Fibroblast of lung (primary cell): ENCODE measurements around the gene SEC61A1.

Source experiments
- EZH2 ChIP-seq: IDR thresholded peaks from 2 replicates; pipeline ENCODE4 v1.5.1; 2012; ENCODE audit warnings: low read length, control low read depth, mild to moderate bottlenecking; ENCODE audit errors: missing control alignments
- TF ChIP-seq, protein P1 (sequence below), 2 donors: IDR thresholded peaks in 1 of 2; conservative IDR thresholded peaks in 1 of 2; 1 replicate in 1 of 2; 2 replicates in 1 of 2; pipeline ENCODE4 v1.5.1; 2011 to 2012; ENCODE audit warnings: low read length in 2 of 2, control low read depth in 1 of 2, inconsistent platforms in 1 of 2, low read depth in 1 of 2, mild to moderate bottlenecking in 1 of 2

DNA sequence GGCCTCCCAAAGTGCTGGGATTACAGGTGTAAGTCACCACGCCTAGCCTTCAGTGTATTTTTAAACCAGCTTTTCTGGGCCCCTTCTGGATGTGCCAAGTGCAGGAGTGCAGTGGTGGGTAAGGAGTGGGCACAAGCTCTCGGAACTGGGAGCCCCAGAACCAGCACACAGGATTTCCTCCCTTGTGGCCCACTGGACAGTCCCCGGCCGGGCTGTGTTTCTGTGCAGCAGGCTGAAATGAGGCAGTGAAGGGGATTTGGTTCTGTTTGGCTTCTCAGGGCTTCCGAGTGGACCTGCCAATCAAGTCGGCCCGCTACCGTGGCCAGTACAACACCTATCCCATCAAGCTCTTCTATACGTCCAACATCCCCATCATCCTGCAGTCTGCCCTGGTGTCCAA, 14.4 kb downstream of the SEC61A1 start:
- TF ChIP-seq, protein P1, sequence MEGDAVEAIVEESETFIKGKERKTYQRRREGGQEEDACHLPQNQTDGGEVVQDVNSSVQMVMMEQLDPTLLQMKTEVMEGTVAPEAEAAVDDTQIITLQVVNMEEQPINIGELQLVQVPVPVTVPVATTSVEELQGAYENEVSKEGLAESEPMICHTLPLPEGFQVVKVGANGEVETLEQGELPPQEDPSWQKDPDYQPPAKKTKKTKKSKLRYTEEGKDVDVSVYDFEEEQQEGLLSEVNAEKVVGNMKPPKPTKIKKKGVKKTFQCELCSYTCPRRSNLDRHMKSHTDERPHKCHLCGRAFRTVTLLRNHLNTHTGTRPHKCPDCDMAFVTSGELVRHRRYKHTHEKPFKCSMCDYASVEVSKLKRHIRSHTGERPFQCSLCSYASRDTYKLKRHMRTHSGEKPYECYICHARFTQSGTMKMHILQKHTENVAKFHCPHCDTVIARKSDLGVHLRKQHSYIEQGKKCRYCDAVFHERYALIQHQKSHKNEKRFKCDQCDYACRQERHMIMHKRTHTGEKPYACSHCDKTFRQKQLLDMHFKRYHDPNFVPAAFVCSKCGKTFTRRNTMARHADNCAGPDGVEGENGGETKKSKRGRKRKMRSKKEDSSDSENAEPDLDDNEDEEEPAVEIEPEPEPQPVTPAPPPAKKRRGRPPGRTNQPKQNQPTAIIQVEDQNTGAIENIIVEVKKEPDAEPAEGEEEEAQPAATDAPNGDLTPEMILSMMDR (conservative IDR thresholded peaks at IDR 0.05 in 1 of 2, IDR thresholded peaks at IDR 0.05 in 1 of 2; ENCODE audit: low read depth in 1 of 2, low read length in 2 of 2): no peak
- TF ChIP-seq EZH2: no peak
